HEK293 (cell line): ENCODE data around the gene SIM2.

Experiments used
- CTCF ChIA-PET: fragments of 350-600 bp; formaldehyde crosslinking; extraction: SDS; loops from one replicate; lab custom pipeline; 2021; ENCODE audit warnings: antibody characterized with exemption; lab: Yijun Ruan, JAX
- POLR2A ChIA-PET: fragments of 300-600 bp; formaldehyde crosslinking; extraction: SDS; loops from one replicate; lab custom pipeline; 2020; ENCODE audit warnings: antibody characterized with exemption, inconsistent platforms; lab: Yijun Ruan, JAX
- H3K27ac ChIP-seq: fragments of 200-500 bp; sonication (Bioruptor generic); 2 replicates; pipeline ENCODE4 v1.5.1; 2014; ENCODE audit warnings: low read depth, low read length, control low read depth, inconsistent platforms; ENCODE audit errors: extremely low read depth
- H3K36me3 ChIP-seq, 2 experiments: fragments of 200-500 bp in 1 of 2; sonication (Bioruptor generic) in 1 of 2; 1 replicate in 1 of 2; 2 replicates in 1 of 2; pipeline ENCODE4 v1.5.1; 2014 to 2017; ENCODE audit warnings: inconsistent platforms in 2 of 2, low read length in 2 of 2; ENCODE audit not compliant: control insufficient read depth in 2 of 2, insufficient read depth in 1 of 2
- H3K4me1 ChIP-seq: fragments of 200-500 bp; sonication (Bioruptor generic); 2 replicates; pipeline ENCODE4 v1.5.1; 2014; ENCODE audit warnings: mild to moderate bottlenecking, low read length, inconsistent platforms; ENCODE audit not compliant: control insufficient read depth, insufficient read depth
- H3K4me3 ChIP-seq: 2 replicates; pipeline ENCODE4 v1.5.1; 2011; ENCODE audit warnings: low read depth, mild to moderate bottlenecking, control low read depth, low read length, moderate library complexity
- H3K9me3 ChIP-seq: fragments of 200-500 bp; sonication (Bioruptor generic); 2 replicates; pipeline ENCODE4 v1.5.1; 2014; ENCODE audit warnings: low read depth, low read length, inconsistent platforms; ENCODE audit not compliant: control insufficient read depth, insufficient read depth
- FEZF1 ChIP-seq: fragments of 450-650 bp; formaldehyde crosslinking; IDR thresholded peaks from 2 replicates; pipeline ENCODE4 v1.5.1; 2016; ENCODE audit warnings: missing biosample characterization, missing genetic modification characterization
- GLIS2 ChIP-seq: fragments of 450-650 bp; formaldehyde crosslinking; IDR thresholded peaks from 2 replicates; pipeline ENCODE4 v1.5.1; 2016; ENCODE audit warnings: missing biosample characterization, missing genetic modification characterization
- MYNN ChIP-seq: fragments of 450-650 bp; formaldehyde crosslinking; IDR thresholded peaks from 2 replicates; pipeline ENCODE4 v1.5.1; 2016; ENCODE audit warnings: missing biosample characterization, missing genetic modification characterization, borderline replicate concordance
- SP7 ChIP-seq: fragments of 450-650 bp; formaldehyde crosslinking; IDR thresholded peaks from 2 replicates; pipeline ENCODE4 v1.5.1; 2016; ENCODE audit warnings: missing biosample characterization, missing genetic modification characterization
- TCF7L2 ChIP-seq: IDR thresholded peaks from 2 replicates; pipeline ENCODE4 v1.6.1; 2011; ENCODE audit warnings: low read depth, mild to moderate bottlenecking, inconsistent platforms, low read length, moderate library complexity, borderline replicate concordance
- ZBTB17 ChIP-seq: fragments of 450-650 bp; formaldehyde crosslinking; IDR thresholded peaks from 2 replicates; pipeline ENCODE4 v1.5.1; 2016; ENCODE audit warnings: missing biosample characterization, missing genetic modification characterization
- ZNF10 ChIP-seq: fragments of 450-650 bp; formaldehyde crosslinking; IDR thresholded peaks from 2 replicates; pipeline ENCODE4 v1.5.1; 2017; ENCODE audit warnings: missing biosample characterization, missing genetic modification characterization
- ZNF24 ChIP-seq: fragments of 450-650 bp; formaldehyde crosslinking; IDR thresholded peaks from 2 replicates; pipeline ENCODE4 v1.5.1; 2016; ENCODE audit warnings: missing biosample characterization, missing genetic modification characterization
- ZNF274 ChIP-seq, 2 experiments: fragments of 200-500 bp in 1 of 2; fragments of 450-650 bp in 1 of 2; sonication (Bioruptor generic) in 1 of 2; formaldehyde crosslinking in 1 of 2; IDR thresholded peaks; 2 replicates each; pipeline versions ENCODE4 v1.5.1 to v1.6.1; 2014 to 2016; ENCODE audit warnings: borderline replicate concordance in 1 of 2, inconsistent platforms in 1 of 2, low read length in 1 of 2, missing biosample characterization in 1 of 2, missing genetic modification characterization in 1 of 2
- ZNF514 ChIP-seq: fragments of 450-650 bp; formaldehyde crosslinking; IDR thresholded peaks from 2 replicates; pipeline ENCODE4 v1.5.1; 2016; ENCODE audit warnings: missing biosample characterization, missing genetic modification characterization
- ZNF610 ChIP-seq: fragments of 450-650 bp; formaldehyde crosslinking; IDR thresholded peaks from 2 replicates; pipeline ENCODE4 v1.5.1; 2016; ENCODE audit warnings: missing biosample characterization, missing genetic modification characterization, borderline replicate concordance
- ZNF624 ChIP-seq: fragments of 450-650 bp; formaldehyde crosslinking; IDR thresholded peaks from 2 replicates; pipeline ENCODE4 v1.5.1; 2017; ENCODE audit warnings: missing biosample characterization, missing genetic modification characterization
- ZNF707 ChIP-seq: fragments of 450-650 bp; formaldehyde crosslinking; IDR thresholded peaks from 2 replicates; pipeline ENCODE4 v1.5.1; 2016; ENCODE audit warnings: missing biosample characterization, missing genetic modification characterization
- ZNF768 ChIP-seq: fragments of 450-650 bp; formaldehyde crosslinking; IDR thresholded peaks from 2 replicates; pipeline ENCODE4 v1.5.1; 2018; ENCODE audit warnings: missing biosample characterization, mild to moderate bottlenecking, missing genetic modification characterization
- ZNF792 ChIP-seq: fragments of 450-650 bp; formaldehyde crosslinking; IDR thresholded peaks from 2 replicates; pipeline ENCODE4 v1.5.1; 2016; ENCODE audit warnings: missing biosample characterization, missing genetic modification characterization
- TF ChIP-seq, protein P1 (sequence below): fragments of 450-650 bp; formaldehyde crosslinking; IDR thresholded peaks from 2 replicates; pipeline ENCODE4 v1.5.1; 2016; ENCODE audit warnings: missing biosample characterization, missing genetic modification characterization
- TF ChIP-seq, protein P2 (sequence below): fragments of 450-650 bp; formaldehyde crosslinking; IDR thresholded peaks from 2 replicates; pipeline ENCODE4 v1.5.1; 2016; ENCODE audit warnings: missing biosample characterization, missing genetic modification characterization
- TF ChIP-seq, protein P3 (sequence below): fragments of 450-650 bp; formaldehyde crosslinking; optimal IDR thresholded peaks from 2 replicates; pipeline ENCODE3; 2016; ENCODE audit warnings: missing biosample characterization, mild to moderate bottlenecking, missing genetic modification characterization
- TF ChIP-seq, protein P4 (sequence below): fragments of 450-650 bp; formaldehyde crosslinking; IDR thresholded peaks from 2 replicates; pipeline ENCODE4 v1.5.1; 2016; ENCODE audit warnings: missing biosample characterization, missing genetic modification characterization
- TF ChIP-seq, protein P5 (sequence below): fragments of 450-650 bp; formaldehyde crosslinking; IDR thresholded peaks from 2 replicates; pipeline ENCODE4 v1.5.1; 2017; ENCODE audit warnings: missing biosample characterization, missing genetic modification characterization

Gene SIM2

DNA sequence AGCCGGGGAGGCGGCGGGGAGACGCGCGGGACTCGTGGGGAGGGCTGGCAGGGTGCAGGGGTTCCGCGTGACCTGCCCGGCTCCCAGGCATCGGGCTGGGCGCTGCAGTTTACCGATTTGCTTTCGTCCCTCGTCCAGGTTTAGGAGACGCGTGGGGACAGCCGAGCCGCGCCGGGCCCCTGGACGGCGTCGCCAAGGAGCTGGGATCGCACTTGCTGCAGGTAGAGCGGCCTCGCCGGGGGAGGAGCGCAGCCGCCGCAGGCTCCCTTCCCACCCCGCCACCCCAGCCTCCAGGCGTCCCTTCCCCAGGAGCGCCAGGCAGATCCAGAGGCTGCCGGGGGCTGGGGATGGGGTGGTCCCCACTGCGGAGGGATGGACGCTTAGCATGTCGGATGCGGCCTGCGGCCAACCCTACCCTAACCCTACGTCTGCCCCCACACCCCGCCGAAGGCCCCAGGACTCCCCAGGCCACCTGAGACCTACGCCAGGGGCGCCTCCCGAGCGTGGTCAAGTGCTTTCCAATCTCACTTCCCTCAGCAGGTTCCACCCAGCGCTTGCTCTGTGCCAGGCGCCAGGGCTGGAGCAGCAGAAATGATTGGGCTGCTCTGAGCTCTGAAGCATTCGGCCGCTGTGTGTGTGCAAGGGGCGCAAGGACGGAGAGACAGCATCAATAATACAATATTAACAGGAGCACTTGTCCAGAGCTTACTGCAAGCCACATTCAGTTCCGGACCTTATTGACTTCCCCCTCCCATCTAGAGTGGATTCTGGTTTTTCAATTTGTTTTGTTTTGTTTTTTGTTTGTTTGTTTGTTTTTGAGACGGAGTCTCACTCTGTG, 10.3 kb downstream of the SIM2 start (continued):
- TF ChIP-seq, protein P1, sequence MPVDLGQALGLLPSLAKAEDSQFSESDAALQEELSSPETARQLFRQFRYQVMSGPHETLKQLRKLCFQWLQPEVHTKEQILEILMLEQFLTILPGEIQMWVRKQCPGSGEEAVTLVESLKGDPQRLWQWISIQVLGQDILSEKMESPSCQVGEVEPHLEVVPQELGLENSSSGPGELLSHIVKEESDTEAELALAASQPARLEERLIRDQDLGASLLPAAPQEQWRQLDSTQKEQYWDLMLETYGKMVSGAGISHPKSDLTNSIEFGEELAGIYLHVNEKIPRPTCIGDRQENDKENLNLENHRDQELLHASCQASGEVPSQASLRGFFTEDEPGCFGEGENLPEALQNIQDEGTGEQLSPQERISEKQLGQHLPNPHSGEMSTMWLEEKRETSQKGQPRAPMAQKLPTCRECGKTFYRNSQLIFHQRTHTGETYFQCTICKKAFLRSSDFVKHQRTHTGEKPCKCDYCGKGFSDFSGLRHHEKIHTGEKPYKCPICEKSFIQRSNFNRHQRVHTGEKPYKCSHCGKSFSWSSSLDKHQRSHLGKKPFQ (tag by site-specific recombination): no peak
- TF ChIP-seq TCF7L2 (no peak), ZNF24 (tag by site-specific recombination) (no peak), ZNF514 (tag by site-specific recombination) (no peak), ZNF707 (no peak), ZNF274 (IDR thresholded peaks at IDR 0.05; ENCODE audit: low read length) (no peak), ZNF274 (tag by site-specific recombination; IDR thresholded peaks at IDR 0.05; ENCODE audit: borderline replicate concordance) (no peak), ZBTB17 (tag by site-specific recombination) (no peak), FEZF1 (tag by site-specific recombination) (no peak)
- TF ChIP-seq, protein P2, sequence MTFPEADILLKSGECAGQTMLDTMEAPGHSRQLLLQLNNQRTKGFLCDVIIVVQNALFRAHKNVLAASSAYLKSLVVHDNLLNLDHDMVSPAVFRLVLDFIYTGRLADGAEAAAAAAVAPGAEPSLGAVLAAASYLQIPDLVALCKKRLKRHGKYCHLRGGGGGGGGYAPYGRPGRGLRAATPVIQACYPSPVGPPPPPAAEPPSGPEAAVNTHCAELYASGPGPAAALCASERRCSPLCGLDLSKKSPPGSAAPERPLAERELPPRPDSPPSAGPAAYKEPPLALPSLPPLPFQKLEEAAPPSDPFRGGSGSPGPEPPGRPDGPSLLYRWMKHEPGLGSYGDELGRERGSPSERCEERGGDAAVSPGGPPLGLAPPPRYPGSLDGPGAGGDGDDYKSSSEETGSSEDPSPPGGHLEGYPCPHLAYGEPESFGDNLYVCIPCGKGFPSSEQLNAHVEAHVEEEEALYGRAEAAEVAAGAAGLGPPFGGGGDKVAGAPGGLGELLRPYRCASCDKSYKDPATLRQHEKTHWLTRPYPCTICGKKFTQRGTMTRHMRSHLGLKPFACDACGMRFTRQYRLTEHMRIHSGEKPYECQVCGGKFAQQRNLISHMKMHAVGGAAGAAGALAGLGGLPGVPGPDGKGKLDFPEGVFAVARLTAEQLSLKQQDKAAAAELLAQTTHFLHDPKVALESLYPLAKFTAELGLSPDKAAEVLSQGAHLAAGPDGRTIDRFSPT (tag by site-specific recombination): no peak
- TF ChIP-seq, protein P3, sequence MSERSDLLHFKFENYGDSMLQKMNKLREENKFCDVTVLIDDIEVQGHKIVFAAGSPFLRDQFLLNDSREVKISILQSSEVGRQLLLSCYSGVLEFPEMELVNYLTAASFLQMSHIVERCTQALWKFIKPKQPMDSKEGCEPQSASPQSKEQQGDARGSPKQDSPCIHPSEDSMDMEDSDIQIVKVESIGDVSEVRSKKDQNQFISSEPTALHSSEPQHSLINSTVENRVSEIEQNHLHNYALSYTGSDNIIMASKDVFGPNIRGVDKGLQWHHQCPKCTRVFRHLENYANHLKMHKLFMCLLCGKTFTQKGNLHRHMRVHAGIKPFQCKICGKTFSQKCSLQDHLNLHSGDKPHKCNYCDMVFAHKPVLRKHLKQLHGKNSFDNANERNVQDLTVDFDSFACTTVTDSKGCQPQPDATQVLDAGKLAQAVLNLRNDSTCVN (tag by site-specific recombination): no peak

DNA sequence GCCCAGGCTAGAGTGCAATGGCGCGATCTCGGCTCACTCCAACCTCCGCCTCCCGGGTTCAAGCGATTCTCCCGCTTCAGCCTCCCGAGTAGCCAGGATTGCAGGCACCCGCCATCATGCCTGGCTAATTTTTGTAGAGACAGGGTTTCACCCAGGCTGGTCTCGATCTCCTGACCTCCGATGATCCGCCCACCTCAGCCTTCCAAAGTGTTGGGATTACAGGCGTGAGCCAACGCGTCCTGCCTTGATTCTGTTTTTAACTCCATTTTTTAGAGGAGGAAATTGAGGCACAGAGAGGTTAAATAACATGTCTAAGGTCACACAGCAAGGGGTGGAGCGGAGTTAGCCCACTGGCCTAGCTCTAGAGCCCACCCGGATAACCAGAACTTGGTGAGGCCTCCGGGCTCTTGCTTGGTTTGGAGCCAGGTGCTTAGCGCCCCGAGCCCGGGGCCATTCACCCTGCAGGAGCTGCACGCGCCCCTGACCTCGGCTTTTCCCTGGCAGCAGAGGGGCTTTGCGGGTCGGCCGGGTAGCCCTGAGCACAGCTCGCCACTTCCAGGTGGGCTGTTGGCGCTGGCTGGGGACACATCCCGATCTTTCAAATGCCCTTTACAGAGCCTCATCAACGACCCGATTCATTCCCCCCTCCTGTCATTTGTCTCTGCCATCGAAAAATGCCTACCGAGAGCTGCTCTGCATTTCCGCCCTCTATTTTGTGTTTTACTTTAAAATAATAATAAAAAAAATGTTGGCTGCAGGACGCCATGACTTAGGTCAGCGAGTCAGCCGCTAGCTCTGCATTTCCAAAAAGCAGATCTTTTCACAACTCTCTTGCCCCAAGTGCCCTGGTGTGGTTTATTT, 11.2 kb downstream of the SIM2 start:
- H3K36me3 ChIP-seq: peaks cover 3 to 23% of the 10 kb centered on the region in 2 experiments
- ChIA-PET CTCF (interaction anchor here (0.6 to 0.7 kb wide), 2 partner anchors 80 to 84 kb away, joined by 3 to 4 read pairs; no protein-coding TSS in a partner anchor), POLR2A (interaction anchor here (1.1 to 1.3 kb wide), 2 partner anchors 9 kb away, joined by 3 read pairs; no protein-coding TSS in a partner anchor)
- no peaks in the 10 kb centered on the region; the same call in 1 of the 2 replicates for H3K4me1 ChIP-seq
- TF ChIP-seq ZNF768 (0 out of 2 replicates have a peak, but pooled peaks have one; percentile 58), ZNF624 (tag by site-specific recombination) (no peak)
- no peak overlapping the region for H3K27ac ChIP-seq
- no peaks in the 10 kb centered on the region for H3K9me3 ChIP-seq
- no peak overlapping the region for H3K4me3 ChIP-seq

DNA sequence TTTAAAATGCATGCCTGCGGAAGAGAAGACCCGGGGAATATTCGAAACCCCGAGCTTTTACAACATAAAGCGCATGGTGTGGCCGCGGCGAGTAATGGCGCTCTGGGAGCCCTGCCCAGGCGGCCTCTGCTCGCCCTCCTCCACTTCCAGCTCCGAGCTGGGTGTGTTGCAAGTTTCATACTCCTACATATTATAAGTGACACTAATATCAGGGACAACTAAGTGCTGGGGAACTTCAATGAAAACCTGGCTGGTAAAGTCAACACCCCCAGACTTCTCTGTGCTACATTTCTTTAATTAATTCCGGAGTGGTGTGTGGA, 11.8 kb downstream of the SIM2 start:
- CTCF ChIA-PET: interaction anchor here (0.6 to 0.8 kb wide), 2 partner anchors 16 to 85 kb away, joined by 3 read pairs; no protein-coding TSS in a partner anchor
- no peaks in the 10 kb centered on the region; the same call in 1 of the 2 replicates for H3K4me1 ChIP-seq
- POLR2A ChIA-PET: interaction anchor here (1.1 to 1.3 kb wide), 2 partner anchors 8 to 10 kb away, joined by 3 read pairs; no protein-coding TSS in a partner anchor
- H3K4me3 ChIP-seq: no peak overlapping the region
- H3K9me3 ChIP-seq: no peaks in the 10 kb centered on the region
- TF ChIP-seq, protein P4, sequence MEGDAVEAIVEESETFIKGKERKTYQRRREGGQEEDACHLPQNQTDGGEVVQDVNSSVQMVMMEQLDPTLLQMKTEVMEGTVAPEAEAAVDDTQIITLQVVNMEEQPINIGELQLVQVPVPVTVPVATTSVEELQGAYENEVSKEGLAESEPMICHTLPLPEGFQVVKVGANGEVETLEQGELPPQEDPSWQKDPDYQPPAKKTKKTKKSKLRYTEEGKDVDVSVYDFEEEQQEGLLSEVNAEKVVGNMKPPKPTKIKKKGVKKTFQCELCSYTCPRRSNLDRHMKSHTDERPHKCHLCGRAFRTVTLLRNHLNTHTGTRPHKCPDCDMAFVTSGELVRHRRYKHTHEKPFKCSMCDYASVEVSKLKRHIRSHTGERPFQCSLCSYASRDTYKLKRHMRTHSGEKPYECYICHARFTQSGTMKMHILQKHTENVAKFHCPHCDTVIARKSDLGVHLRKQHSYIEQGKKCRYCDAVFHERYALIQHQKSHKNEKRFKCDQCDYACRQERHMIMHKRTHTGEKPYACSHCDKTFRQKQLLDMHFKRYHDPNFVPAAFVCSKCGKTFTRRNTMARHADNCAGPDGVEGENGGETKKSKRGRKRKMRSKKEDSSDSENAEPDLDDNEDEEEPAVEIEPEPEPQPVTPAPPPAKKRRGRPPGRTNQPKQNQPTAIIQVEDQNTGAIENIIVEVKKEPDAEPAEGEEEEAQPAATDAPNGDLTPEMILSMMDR (tag by site-specific recombination): no peak
- no peak for TF ChIP-seq ZNF10
- TF ChIP-seq ZNF610 (tag by site-specific recombination): no peak
- no peak for TF ChIP-seq GLIS2 (tag by site-specific recombination)
- no peak for TF ChIP-seq MYNN (tag by site-specific recombination)
- TF ChIP-seq SP7 (tag by site-specific recombination): no peak
- TF ChIP-seq ZNF792: no peak
- TF ChIP-seq, protein P5, sequence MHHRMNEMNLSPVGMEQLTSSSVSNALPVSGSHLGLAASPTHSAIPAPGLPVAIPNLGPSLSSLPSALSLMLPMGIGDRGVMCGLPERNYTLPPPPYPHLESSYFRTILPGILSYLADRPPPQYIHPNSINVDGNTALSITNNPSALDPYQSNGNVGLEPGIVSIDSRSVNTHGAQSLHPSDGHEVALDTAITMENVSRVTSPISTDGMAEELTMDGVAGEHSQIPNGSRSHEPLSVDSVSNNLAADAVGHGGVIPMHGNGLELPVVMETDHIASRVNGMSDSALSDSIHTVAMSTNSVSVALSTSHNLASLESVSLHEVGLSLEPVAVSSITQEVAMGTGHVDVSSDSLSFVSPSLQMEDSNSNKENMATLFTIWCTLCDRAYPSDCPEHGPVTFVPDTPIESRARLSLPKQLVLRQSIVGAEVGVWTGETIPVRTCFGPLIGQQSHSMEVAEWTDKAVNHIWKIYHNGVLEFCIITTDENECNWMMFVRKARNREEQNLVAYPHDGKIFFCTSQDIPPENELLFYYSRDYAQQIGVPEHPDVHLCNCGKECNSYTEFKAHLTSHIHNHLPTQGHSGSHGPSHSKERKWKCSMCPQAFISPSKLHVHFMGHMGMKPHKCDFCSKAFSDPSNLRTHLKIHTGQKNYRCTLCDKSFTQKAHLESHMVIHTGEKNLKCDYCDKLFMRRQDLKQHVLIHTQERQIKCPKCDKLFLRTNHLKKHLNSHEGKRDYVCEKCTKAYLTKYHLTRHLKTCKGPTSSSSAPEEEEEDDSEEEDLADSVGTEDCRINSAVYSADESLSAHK: no peak
- no peak overlapping the region for H3K27ac ChIP-seq
- peaks cover 3 to 23% of the 10 kb centered on the region in 2 experiments for H3K36me3 ChIP-seq
